HCT116 (cell line): ENCODE results near the gene TPRX1. TPM values are rescaled to one million over a fixed set of nuclear protein-coding genes. Genes with fewer than 3 reads are reported as not detected.

Experiments
- ATAC-seq: fragments of 200-7000 bp; cut with Tn5 transposase; 2 replicates; pipeline ENCODE4 v1.9.1; 2020; ENCODE audit warnings: mild to moderate bottlenecking, moderate library complexity
- BruUV-seq: library from RNA; stranded (reverse); fragments of 400-500 nt; replicated peaks from 2 replicates; lab custom pipeline; 2021; lab: Mats Ljungman, UMichigan
- CTCF ChIA-PET: fragments of 300-600 bp; sonication (Branson Sonifier 250); formaldehyde crosslinking; loops from one replicate; lab custom pipeline; 2021; ENCODE audit warnings: antibody characterized with exemption; lab: Charles Lee
- POLR2A ChIA-PET: fragments of 300-600, 350-600 bp; sonication (Branson Sonifier 250); formaldehyde crosslinking; loops from one replicate; lab custom pipeline; 2021; ENCODE audit warnings: antibody characterized with exemption; lab: Charles Lee
- RAD21 ChIA-PET, 2 experiments: fragments of 300-600 bp; sonication (Branson Sonifier 250); formaldehyde crosslinking; loops; one replicate each; lab custom pipeline; 2023; ENCODE audit warnings: low total read pairs in 2 of 2; ENCODE audit not compliant: uncharacterized antibody in 2 of 2, unreplicated experiment in 2 of 2, low non-redundant PET in 1 of 2; lab: Charles Lee
- DNase-seq: peaks from one replicate; pipeline ENCODE4 v3.0.0-alpha.2; 2010; ENCODE audit warnings: low read depth, low spot score
- H2AFZ ChIP-seq: fragments of 200-600 bp; shearing (Covaris generic), sonication (generic); 2 replicates; pipeline ENCODE4 v1.6.1; 2017; ENCODE audit warnings: low read depth, mixed run types, mixed read lengths, antibody characterized with exemption, low read length; ENCODE audit not compliant: poor library complexity, severe bottlenecking
- H3K27ac ChIP-seq: 2 replicates; pipeline ENCODE4 v1.5.1; 2012; ENCODE audit warnings: low read depth, low read length
- H3K27me3 ChIP-seq: fragments of 200-600 bp; sonication (generic); 2 replicates; pipeline ENCODE4 v1.6.1; 2016; ENCODE audit warnings: mixed run types, low read length, mixed read lengths; ENCODE audit not compliant: insufficient read depth
- H3K36me3 ChIP-seq, 2 experiments: fragments of 200-500 bp in 1 of 2; fragments of 200-600 bp in 1 of 2; sonication (Bioruptor generic) in 1 of 2; sonication (generic) in 1 of 2; 2 replicates each; pipeline versions ENCODE4 v1.5.1 to v1.6.1; 2014 to 2016; ENCODE audit warnings: low read length in 2 of 2, inconsistent platforms in 1 of 2, mixed read lengths in 1 of 2, mixed run types in 1 of 2; ENCODE audit not compliant: insufficient read depth in 2 of 2, control insufficient read depth in 1 of 2
- H3K4me1 ChIP-seq, 2 experiments: fragments of 200-600 bp in 1 of 2; sonication (generic) in 1 of 2; 2 replicates each; pipeline versions ENCODE4 v1.5.1 to v1.6.1; 2012 to 2017; ENCODE audit warnings: low read length in 2 of 2, inconsistent platforms in 1 of 2, mild to moderate bottlenecking in 1 of 2, mixed read lengths in 1 of 2, mixed run types in 1 of 2, moderate library complexity in 1 of 2; ENCODE audit not compliant: insufficient read depth in 2 of 2, control insufficient read depth in 1 of 2
- H3K4me2 ChIP-seq: fragments of 200-600 bp; sonication (generic); 2 replicates; pipeline ENCODE4 v1.6.1; 2017; ENCODE audit warnings: mixed run types, low read length, mixed read lengths
- H3K4me3 ChIP-seq, 2 experiments: fragments of 200-600 bp in 1 of 2; sonication (generic) in 1 of 2; replicated peaks in 1 of 2; 2 replicates each; pipeline ENCODE4 v1.5.1; 2011 to 2016; ENCODE audit warnings: low read length in 2 of 2, control low read depth in 1 of 2, low read depth in 1 of 2, mild to moderate bottlenecking in 1 of 2, mixed read lengths in 1 of 2, mixed run types in 1 of 2
- H3K79me2 ChIP-seq: fragments of 200-600 bp; sonication (generic); 2 replicates; pipeline ENCODE4 v1.6.1; 2017; ENCODE audit warnings: mild to moderate bottlenecking, mixed run types, low read length, moderate library complexity, mixed read lengths; ENCODE audit not compliant: insufficient read depth
- H3K9ac ChIP-seq: fragments of 200-600 bp; sonication (generic); 2 replicates; pipeline ENCODE4 v1.6.1; 2016; ENCODE audit warnings: low read length, mixed read lengths
- H3K9me2 ChIP-seq: fragments of 200-600 bp; sonication (generic), shearing (Covaris generic); 2 replicates; pipeline ENCODE4 v1.6.1; 2017; ENCODE audit warnings: mixed run types, mild to moderate bottlenecking, moderate library complexity; ENCODE audit not compliant: insufficient read depth
- H3K9me3 ChIP-seq, 2 experiments: fragments of 200-500 bp in 1 of 2; fragments of 200-600 bp in 1 of 2; sonication (Bioruptor generic) in 1 of 2; sonication (generic) in 1 of 2; 2 replicates each; pipeline ENCODE4 v1.6.1; 2014 to 2017; ENCODE audit warnings: low read length in 2 of 2, mixed read lengths in 2 of 2, inconsistent platforms in 1 of 2, low read depth in 1 of 2, mild to moderate bottlenecking in 1 of 2, mixed run types in 1 of 2, moderate library complexity in 1 of 2; ENCODE audit not compliant: control insufficient read depth in 1 of 2, insufficient read depth in 1 of 2
- H4K20me1 ChIP-seq: fragments of 200-600 bp; sonication (generic), shearing (Covaris generic); 2 replicates; pipeline ENCODE4 v1.6.1; 2017; ENCODE audit warnings: mixed run types, mild to moderate bottlenecking, moderate library complexity; ENCODE audit not compliant: insufficient read depth
- CBX3 ChIP-seq: IDR thresholded peaks from 2 replicates; pipeline ENCODE4 v1.6.1; 2012; ENCODE audit warnings: low read depth
- CEBPB ChIP-seq: IDR thresholded peaks from 2 replicates; pipeline ENCODE4 v1.6.1; 2012; ENCODE audit warnings: low read depth
- FOSL1 ChIP-seq: IDR thresholded peaks from 2 replicates; pipeline ENCODE4 v1.6.1; 2012; ENCODE audit warnings: low read depth
- JUND ChIP-seq: IDR thresholded peaks from 2 replicates; pipeline ENCODE4 v1.6.1; 2012
- POLR2A ChIP-seq: IDR thresholded peaks from 2 replicates; pipeline ENCODE4 v1.7.0; 2011; ENCODE audit warnings: borderline replicate concordance; ENCODE audit not compliant: insufficient read depth, insufficient read length; ENCODE audit errors: extremely low read depth
- POLR2AphosphoS5 ChIP-seq: IDR thresholded peaks from 2 replicates; pipeline ENCODE4 v1.6.1; 2011; ENCODE audit warnings: mild to moderate bottlenecking, low read depth, low read length, moderate library complexity
- SIN3A ChIP-seq: IDR thresholded peaks from 2 replicates; pipeline ENCODE4 v1.6.1; 2012; ENCODE audit warnings: low read depth
- SRF ChIP-seq: IDR thresholded peaks from 2 replicates; pipeline ENCODE4 v1.6.1; 2012; ENCODE audit warnings: low read depth
- ZNF274 ChIP-seq: fragments of 200-500 bp; sonication (Bioruptor generic); IDR thresholded peaks from 2 replicates; pipeline ENCODE4 v1.6.1; 2014; ENCODE audit warnings: mild to moderate bottlenecking, low read depth, low read length, inconsistent platforms
- intact Hi-C: fragments of 100-400 bp; cut with micrococcal nuclease; formaldehyde crosslinking; loops from 2 replicates; pipeline ENCODE4 v1.10.0; 2022
- total RNA-seq: library from RNA; stranded (reverse); gene quantifications from one replicate; pipeline ENCODE4 v1.2.1, GENCODE V29; 2021; ENCODE audit not compliant: unreplicated experiment
- TF ChIP-seq, protein P1 (sequence below): IDR thresholded peaks from 2 replicates; pipeline ENCODE4 v1.6.1; 2012
- TF ChIP-seq, protein P2 (sequence below): IDR thresholded peaks from 2 replicates; pipeline ENCODE4 v1.6.1; 2011; ENCODE audit warnings: mild to moderate bottlenecking, low read length, moderate library complexity; ENCODE audit not compliant: insufficient replicate concordance; ENCODE audit errors: extremely low read depth

Gene TPRX1
- total RNA-seq, 1 experiment from 2014 or later, result not detected

DNA sequence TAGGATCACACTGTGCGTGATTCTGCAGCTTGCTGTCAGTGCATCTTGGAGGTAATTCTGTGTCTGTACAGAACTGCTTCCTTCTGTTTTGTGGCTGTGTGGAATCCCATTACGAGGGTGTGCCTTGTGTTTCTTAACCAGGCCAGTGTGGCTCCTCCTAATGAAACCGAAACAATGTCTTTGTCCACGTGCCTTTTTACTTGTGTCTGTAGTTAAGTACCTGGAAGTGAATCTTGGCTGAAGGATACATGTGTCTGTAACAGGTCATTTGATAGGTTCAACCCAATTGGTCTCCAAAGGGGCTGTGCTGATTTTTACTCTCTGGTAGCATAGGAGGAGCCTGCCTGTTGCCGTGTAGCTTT is 45.9 kb downstream of the TPRX1 start:
- ChIA-PET POLR2A (no interaction called here), RAD21 (no interaction called here), CTCF (no interaction called here)
- TF ChIP-seq, protein P1, sequence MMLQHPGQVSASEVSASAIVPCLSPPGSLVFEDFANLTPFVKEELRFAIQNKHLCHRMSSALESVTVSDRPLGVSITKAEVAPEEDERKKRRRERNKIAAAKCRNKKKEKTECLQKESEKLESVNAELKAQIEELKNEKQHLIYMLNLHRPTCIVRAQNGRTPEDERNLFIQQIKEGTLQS, result no peak
- TF ChIP-seq, protein P2, sequence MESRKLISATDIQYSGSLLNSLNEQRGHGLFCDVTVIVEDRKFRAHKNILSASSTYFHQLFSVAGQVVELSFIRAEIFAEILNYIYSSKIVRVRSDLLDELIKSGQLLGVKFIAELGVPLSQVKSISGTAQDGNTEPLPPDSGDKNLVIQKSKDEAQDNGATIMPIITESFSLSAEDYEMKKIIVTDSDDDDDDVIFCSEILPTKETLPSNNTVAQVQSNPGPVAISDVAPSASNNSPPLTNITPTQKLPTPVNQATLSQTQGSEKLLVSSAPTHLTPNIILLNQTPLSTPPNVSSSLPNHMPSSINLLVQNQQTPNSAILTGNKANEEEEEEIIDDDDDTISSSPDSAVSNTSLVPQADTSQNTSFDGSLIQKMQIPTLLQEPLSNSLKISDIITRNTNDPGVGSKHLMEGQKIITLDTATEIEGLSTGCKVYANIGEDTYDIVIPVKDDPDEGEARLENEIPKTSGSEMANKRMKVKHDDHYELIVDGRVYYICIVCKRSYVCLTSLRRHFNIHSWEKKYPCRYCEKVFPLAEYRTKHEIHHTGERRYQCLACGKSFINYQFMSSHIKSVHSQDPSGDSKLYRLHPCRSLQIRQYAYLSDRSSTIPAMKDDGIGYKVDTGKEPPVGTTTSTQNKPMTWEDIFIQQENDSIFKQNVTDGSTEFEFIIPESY, result no peak
- TF ChIP-seq POLR2A (no peak), POLR2AphosphoS5 (no peak), FOSL1 (no peak), ZNF274 (no peak), JUND (no peak), SIN3A (no peak), SRF (no peak), CEBPB (no peak), CBX3 (no peak)
- H3K4me3 ChIP-seq, result no peak overlapping the region
- no peaks in the 10 kb centered on the region for H3K9me2 ChIP-seq
- H3K79me2 ChIP-seq, result peaks cover 3% of the 10 kb centered on the region; the same call in 1 of the 2 replicates
- BruUV-seq, result no TSS peak
- intact Hi-C loops, result no loop called here
- peaks cover 17 to 44% of the 10 kb centered on the region in 2 experiments for H3K36me3 ChIP-seq
- no peaks in the 10 kb centered on the region for H3K27me3 ChIP-seq
- no peaks in the 10 kb centered on the region for H3K9me3 ChIP-seq
- H2AFZ ChIP-seq, result no peak overlapping the region
- H3K4me2 ChIP-seq, result no peak overlapping the region
- DNase-seq (no peak), ATAC-seq (no peak)
- no peaks in the 10 kb centered on the region for H3K4me1 ChIP-seq
- peaks cover 6% of the 10 kb centered on the region; the same call in 1 of the 2 replicates for H4K20me1 ChIP-seq
- no peak overlapping the region for H3K27ac ChIP-seq
- H3K9ac ChIP-seq, result no peak overlapping the region
